Measurements from ENCODE around the gene SNAP47.

SNAP47 gene

GRCh38 chr1:227769936-227770494, 34.8 kb downstream of the SNAP47 start:
- no peak for DNase-seq

DNA sequence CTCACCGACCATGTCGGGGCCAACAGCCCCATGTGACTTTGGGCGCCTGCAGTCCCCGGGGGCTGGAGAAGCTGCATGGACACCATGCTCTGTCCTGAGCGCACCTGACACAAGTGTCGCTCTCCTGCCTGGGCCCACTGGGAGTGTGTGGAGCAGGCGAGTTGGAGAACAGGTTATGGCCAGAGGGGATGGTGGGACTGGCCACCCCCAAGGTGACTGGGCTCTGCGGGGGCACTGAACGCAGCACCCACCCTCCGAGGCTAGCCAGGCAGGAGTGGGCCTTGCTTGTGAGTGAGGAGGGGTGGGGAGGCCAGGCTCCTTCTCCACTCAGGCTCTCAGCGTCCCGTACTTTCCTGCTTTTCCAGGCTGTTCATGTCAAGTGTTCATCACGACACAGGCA, 35.6 kb downstream of the SNAP47 start:
- DNase-seq = no peak

DNA sequence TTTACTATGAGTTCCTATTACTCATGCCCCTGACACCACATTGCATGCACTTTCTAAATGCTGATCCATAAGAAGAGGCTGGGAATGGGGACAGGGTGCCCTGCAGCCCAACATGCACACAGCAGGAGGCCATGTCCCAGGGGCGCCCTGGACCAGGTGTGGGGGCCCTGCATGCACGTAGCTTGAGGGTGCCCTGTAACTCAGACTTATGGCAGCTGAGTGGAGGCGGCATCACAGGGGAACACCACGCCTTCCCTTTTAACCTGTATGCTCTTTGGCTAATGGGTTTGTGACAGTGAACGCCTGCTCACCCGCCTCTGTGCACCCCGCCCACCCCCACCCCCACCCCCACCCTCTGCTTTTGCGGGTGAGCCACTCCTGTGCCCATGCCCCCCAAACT, 36.1 kb downstream of the SNAP47 start:
- DNase-seq = no peak

DNA sequence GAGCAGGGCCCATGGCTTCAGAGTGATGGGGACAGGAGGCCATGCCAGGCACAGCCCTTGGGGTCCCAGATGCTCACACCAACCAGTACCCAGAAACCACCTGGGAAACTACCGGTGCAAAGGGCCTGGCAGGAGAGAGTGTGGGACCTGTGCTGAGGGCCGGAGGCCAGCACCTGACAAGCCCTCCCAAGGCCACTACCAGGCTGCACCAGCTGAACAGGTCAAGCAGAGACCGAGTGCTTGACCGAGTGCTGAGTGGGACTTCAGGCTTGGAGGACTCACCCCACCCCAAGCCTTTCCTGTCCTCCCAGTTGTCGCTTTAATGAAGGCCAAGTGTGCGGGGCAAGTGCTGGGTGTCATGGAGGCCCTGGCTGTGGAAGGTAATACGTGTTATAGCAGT, 36.5 kb downstream of the SNAP47 start:
- DNase-seq = no peak

GRCh38 chr1:227773558-227773957, 38.3 kb downstream of the SNAP47 start:
- no peak for DNase-seq

- DNase-seq = no peak
These were observed 39.0 kb downstream of the SNAP47 start for GRCh38 chr1:227774051-227774731.

- no peak for DNase-seq
These were observed 39.8 kb downstream of the SNAP47 start for GRCh38 chr1:227774821-227775661.

GRCh38 chr1:227775841-227776240, 40.6 kb downstream of the SNAP47 start:
- DNase-seq = no peak

DNA sequence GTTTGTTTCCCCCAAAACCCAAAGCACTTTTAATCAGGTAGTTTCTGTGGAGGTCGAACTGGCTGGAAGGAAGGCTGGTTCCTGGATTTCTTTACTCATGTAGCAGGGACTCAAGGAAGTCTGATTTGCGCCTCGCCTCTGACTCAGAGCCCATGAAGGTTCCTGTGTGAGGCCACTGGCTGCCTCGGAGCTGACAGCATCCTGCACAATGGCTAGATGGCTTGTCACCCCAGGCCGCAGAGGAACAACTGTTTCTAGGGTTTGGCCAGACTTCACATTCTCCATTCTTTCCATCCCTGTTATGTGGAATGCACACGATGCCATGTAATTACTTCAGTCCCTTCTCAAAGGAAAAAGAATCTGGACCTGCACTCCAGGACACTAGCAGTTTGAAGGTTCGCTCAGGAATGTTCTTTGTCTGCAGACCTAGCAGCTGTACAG, 41.1 kb downstream of the SNAP47 start:
- DNase-seq = no peak

DNA sequence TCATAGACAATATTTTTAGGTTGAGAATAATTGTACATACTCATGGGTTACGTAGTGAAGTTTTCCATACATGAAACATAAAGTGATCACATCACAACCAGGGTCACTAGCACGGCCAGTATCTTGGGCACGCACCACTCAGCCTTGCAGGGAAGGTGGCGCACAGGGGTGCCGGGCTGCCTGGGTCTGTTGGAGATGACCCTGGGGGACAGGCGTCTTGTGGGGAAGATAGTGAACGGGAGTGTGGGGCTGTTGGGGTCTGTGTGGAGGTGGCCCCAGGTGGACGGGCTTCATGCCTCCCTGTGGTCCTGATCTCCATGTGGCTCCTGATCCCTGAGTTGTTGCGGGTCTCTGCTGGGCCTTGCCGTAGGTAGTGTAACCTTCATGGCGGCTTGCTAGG, 41.9 kb downstream of the SNAP47 start:
- no peak for DNase-seq

- no peak for DNase-seq
These were observed 42.4 kb downstream of the SNAP47 start for GRCh38 chr1:227777646-227778045.

DNA sequence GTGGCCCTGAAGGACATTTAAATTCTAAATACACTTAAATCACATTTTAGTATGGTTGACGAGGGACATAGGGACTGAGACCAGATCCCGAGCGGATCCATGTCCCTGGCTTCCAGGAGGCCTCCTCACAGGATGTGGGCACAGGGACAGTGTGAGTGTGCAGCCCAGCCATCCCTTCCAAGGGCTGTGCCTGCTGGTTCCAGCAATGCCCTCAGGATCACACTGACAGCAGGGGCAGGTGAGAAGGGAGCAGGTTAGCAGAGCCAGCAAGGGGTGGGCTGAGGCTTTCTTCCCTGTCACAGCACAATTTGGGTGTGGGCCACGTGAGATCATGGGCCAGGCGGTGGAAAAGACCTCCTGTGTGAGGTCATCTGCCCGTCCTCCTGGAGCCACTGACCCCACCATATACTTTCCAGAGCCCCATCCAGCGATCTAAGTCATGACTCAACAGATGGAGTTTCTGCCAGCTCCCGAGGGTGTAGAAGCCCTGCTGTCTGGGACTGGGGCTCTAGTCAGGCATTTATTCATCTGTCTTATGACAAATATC, 43.2 kb downstream of the SNAP47 start:
- no peak for DNase-seq

DNA sequence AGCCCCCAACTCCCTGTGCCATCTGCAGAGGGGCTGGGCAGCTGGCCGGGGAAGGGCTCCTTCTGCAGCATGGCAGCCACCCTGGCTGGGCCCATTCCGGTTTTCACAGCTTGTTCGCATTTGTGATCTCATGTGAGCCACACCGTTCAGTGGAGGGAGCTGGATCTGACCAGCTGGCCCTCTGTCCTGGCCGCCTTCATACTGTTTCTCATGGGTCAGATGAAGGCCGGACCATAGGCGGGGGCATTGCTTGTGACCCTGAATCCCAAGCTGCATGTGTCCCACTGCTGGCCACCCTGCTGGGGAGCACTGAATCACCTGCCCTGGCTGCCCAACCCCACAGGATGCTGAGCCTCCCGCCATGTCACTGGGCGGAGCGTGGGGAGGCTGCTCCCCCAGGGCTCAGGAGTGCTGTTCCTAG, 43.8 kb downstream of the SNAP47 start:
- no peak for DNase-seq

- DNase-seq = no peak
These were observed 44.5 kb downstream of the SNAP47 start for GRCh38 chr1:227779685-227780084.

DNA sequence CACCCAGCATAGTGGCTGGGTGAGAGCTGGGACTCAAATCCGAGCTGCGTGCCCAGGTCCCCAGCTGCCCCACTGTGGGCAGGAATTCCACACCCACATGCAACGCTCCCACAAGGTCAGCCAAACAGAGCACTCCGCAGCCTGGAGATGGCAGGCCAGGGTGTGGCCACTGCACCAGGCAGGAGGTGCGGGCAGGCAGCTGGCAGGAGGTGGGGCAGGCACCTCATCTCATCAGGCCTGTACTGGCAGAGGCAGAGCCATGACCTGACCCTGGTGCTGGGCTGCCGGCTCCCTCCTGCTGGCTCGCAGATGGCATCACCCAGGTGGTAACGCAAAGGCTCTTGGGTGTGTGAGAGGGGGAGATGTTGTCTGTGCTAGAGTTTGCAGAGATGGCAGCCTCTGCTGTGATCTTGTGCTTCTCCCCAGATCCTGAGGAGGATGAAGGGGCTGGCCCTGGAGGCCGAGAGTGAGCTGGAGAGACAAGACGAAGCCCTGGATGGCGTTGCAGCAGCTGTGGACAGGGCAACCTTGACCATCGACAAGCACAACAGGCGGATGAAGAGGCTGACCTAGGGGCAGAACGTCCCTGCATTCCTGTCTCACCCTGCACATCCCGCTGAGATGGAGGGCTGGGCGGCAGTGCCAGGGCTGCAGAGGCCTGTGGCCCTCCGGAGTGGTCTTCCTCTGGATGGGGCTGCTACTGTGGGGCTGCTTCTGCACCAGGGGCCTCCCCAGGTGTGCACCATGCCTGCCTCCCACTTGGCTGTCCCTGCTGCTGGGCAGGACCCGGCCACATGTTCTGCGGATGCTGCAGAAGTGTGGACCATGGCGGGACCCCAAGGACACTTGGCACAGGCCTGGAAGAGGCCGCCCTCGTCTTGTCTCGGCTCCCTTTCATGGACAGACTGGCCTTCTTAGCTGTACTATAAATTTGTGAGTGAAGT, 45.1 kb downstream of the SNAP47 start:
- no peak for DNase-seq

DNA sequence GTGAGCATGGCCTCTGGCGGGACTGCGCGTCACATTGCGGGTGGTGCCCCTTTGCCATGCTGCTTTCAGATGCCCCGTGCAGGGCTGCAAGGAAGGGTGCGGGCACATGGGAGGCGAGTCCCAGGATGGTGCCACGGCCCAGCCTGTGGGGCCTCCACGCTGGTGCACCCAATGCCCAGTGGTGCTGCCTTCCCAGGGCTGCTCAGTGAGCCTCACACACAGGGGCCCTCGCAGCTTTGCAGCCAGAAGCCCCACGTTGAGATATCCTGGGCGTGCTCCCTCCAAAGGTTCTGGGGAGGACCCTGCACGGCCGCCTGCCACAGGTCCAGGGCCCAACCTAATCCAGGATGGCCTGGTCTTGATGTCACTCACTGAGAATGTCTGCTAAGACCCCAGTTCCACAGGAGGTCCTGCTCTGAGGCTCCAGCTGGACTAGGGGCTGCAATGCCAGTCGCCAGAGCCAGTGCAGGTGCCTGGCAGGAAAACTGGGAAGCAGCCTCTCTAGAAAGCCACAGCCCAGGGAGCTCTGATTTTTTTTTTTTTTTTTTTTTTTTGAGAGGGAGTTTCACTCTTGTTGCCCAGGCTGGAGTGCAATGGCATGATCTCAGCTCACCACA, 46.2 kb downstream of the SNAP47 start:
- no peak for DNase-seq

GRCh38 chr1:227782226-227782625, 47.0 kb downstream of the SNAP47 start:
- DNase-seq = no peak

GRCh38 chr1:227785094-227785804, 50.0 kb downstream of the SNAP47 start:
- no peak for DNase-seq

DNA sequence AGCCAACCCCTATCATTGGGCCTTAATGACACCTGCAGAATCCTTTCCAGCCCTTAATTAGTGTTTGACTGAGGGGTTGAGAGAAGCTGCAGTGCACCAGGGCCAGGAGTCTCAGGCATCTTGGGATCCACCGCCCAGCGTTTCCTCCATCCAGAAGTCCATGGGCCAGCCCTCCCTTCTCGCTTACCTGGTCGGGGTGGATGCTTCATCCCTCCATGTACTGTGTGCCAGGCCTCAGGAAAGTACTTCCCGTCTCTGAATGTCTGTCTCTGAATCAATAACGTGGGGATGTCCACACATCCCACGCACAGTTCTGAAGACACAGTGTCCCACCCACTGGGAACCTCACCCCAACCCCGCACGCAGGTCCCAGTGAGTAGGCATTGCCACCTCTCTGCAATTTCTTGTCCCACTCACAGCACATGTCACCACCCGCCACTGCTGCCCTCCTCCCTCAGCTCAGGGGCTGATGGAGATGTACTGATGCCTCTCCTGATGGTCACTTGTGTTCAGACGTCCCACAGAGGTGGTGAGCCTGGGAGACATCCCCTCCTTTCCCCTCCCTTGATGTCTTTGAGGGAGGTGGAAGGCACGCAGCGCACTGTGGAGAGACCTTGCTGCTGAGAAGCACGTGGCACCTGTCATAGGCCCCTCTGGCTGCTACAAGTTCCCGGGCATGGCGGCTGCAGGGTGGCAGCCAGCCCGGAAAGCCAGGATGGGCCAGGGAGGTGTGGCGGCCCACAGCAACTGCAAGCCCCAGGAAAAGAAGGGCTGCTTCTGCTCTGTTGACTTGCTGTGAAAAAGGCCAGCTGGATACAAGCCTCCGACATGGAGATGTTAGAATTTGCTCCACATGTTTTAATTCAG, 50.8 kb downstream of the SNAP47 start:
- DNase-seq = no peak
